ENCODE measurements around the gene TRAIP. TPM values are rescaled to one million over a fixed set of nuclear protein-coding genes. Genes with fewer than 3 reads are reported as not detected.

Gene TRAIP
- total RNA-seq, 1 donor from 2014 or later = 17.4 TPM

GRCh38 chr3:49880581-49881315 lies 24.4 kb upstream of the TRAIP start:
- DNase-seq (ENCODE audit: extremely low spot score in 2 of 2) = no peak
- H3K27ac ChIP-seq = no peak overlapping the region
- TF ChIP-seq CTCF (IDR thresholded peaks at IDR 0.05) (no peak), POLR2AphosphoS5 (IDR thresholded peaks at IDR 0.05; ENCODE audit: insufficient read depth in 1 of 2, low read depth in 1 of 2) (no peak), POLR2A (IDR thresholded peaks at IDR 0.05) (no peak)
- intact Hi-C loops (cut with DNase I) = no loop called here
- no peaks in the 10 kb centered on the region for H3K4me1 ChIP-seq
- no peaks in the 10 kb centered on the region for H3K27me3 ChIP-seq
- no peak overlapping the region for H3K4me3 ChIP-seq
- no peaks in the 10 kb centered on the region for H3K9me3 ChIP-seq
- H3K36me3 ChIP-seq = no peaks in the 10 kb centered on the region

GRCh38 chr3:49879721-49880120 lies 23.4 kb upstream of the TRAIP start:
- TF ChIP-seq POLR2A (IDR thresholded peaks at IDR 0.05) (no peak), CTCF (IDR thresholded peaks at IDR 0.05) (no peak), POLR2AphosphoS5 (IDR thresholded peaks at IDR 0.05; ENCODE audit: insufficient read depth in 1 of 2, low read depth in 1 of 2) (no peak)
- Histone ChIP-seq H3K36me3 (no peaks in the 10 kb centered on the region), H3K27me3 (no peaks in the 10 kb centered on the region), H3K27ac (no peak overlapping the region), H3K4me1 (no peaks in the 10 kb centered on the region), H3K9me3 (no peaks in the 10 kb centered on the region), H3K4me3 (no peak overlapping the region)
- intact Hi-C loops (cut with DNase I) = no loop called here
- no peak for DNase-seq (ENCODE audit: extremely low spot score in 2 of 2)

DNA sequence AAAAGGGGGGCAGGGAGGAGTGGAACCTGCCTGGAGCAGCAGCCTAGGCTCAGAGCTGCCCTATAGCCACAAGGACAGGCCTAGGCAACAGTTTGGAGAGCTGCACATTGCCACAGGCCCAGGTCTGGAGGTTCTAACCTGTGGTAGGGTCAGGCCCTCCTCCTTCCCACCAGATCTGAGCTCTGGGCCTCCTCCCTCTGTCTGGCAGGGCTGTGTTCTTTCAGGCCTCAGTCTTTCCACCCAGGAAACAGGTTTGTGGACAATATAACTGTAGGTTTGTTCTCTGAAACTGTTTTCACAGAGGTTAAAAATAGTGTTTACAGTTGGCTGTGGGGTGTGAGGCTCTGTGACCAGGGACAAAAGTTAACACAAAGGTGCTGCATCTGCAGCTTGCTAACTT lies 22.3 kb upstream of the TRAIP start:
- intact Hi-C loops (cut with DNase I) = no loop called here
- H3K27me3 ChIP-seq = no peaks in the 10 kb centered on the region
- TF ChIP-seq POLR2A (IDR thresholded peaks at IDR 0.05) (no peak), POLR2AphosphoS5 (IDR thresholded peaks at IDR 0.05; ENCODE audit: insufficient read depth in 1 of 2, low read depth in 1 of 2) (no peak), CTCF (IDR thresholded peaks at IDR 0.05) (no peak)
- no peaks in the 10 kb centered on the region for H3K4me1 ChIP-seq
- no peak for DNase-seq (ENCODE audit: extremely low spot score in 2 of 2)
- H3K4me3 ChIP-seq = no peak overlapping the region
- no peak overlapping the region for H3K27ac ChIP-seq
- no peaks in the 10 kb centered on the region for H3K36me3 ChIP-seq
- no peaks in the 10 kb centered on the region for H3K9me3 ChIP-seq

GRCh38 chr3:49877716-49878115 lies 21.4 kb upstream of the TRAIP start:
- no peak for TF ChIP-seq POLR2AphosphoS5 (IDR thresholded peaks at IDR 0.05; ENCODE audit: insufficient read depth in 1 of 2, low read depth in 1 of 2)
- no peak for TF ChIP-seq POLR2A (IDR thresholded peaks at IDR 0.05)
- TF ChIP-seq CTCF (IDR thresholded peaks at IDR 0.05) = no peak
- Histone ChIP-seq H3K9me3 (no peaks in the 10 kb centered on the region), H3K27ac (no peak overlapping the region), H3K27me3 (no peaks in the 10 kb centered on the region), H3K4me3 (no peak overlapping the region), H3K4me1 (no peaks in the 10 kb centered on the region), H3K36me3 (no peaks in the 10 kb centered on the region)
- DNase-seq (ENCODE audit: extremely low spot score in 2 of 2) = no peak
- intact Hi-C loops (cut with DNase I) = no loop called here

GRCh38 chr3:49876567-49876966 lies 20.2 kb upstream of the TRAIP start:
- no peak overlapping the region for H3K27ac ChIP-seq
- no peak for DNase-seq (ENCODE audit: extremely low spot score in 2 of 2)
- intact Hi-C loops (cut with DNase I) = no loop called here
- H3K27me3 ChIP-seq = no peaks in the 10 kb centered on the region
- H3K9me3 ChIP-seq = no peaks in the 10 kb centered on the region
- H3K4me1 ChIP-seq = no peaks in the 10 kb centered on the region
- no peak for TF ChIP-seq POLR2A (IDR thresholded peaks at IDR 0.05)
- TF ChIP-seq POLR2AphosphoS5 (IDR thresholded peaks at IDR 0.05; ENCODE audit: insufficient read depth in 1 of 2, low read depth in 1 of 2) = no peak
- TF ChIP-seq CTCF (IDR thresholded peaks at IDR 0.05) = no peak
- H3K36me3 ChIP-seq = no peaks in the 10 kb centered on the region
- no peak overlapping the region for H3K4me3 ChIP-seq

Data from vagina (tissue), 2 donors.